ENCODE results near the gene PEPD. TPM values are rescaled to one million over a fixed set of nuclear protein-coding genes. Genes with fewer than 3 reads are reported as not detected.

PEPD gene
- polyA plus RNA-seq, 1 donor from 2014 or later, result 43.9 TPM

- no peak overlapping the region for H3K4me3 ChIP-seq (ENCODE audit: low read length)
- no peaks in the 10 kb centered on the region for H3F3A ChIP-seq (ENCODE audit: insufficient read depth, low read length, poor library complexity, severe bottlenecking)
- no peak overlapping the region for H3K27ac ChIP-seq (ENCODE audit: low read length)
- no peaks in the 10 kb centered on the region for H3K9me3 ChIP-seq (ENCODE audit: low read length)
- no peaks in the 10 kb centered on the region for H3K36me3 ChIP-seq (ENCODE audit: insufficient read depth, low read length)
- no peak overlapping the region for H3K9ac ChIP-seq (ENCODE audit: low read length)
- no peak overlapping the region for H3K4me2 ChIP-seq (ENCODE audit: low read length)
- TF ChIP-seq RAD21 (conservative IDR thresholded peaks at IDR 0.05) (no peak), EZH2 (IDR thresholded peaks at IDR 0.05; ENCODE audit: borderline replicate concordance, insufficient read depth, low read length, poor library complexity, severe bottlenecking) (no peak), TAF1 (IDR thresholded peaks at IDR 0.05; ENCODE audit: low read depth) (no peak)
- H3K79me2 ChIP-seq (replicated peaks; ENCODE audit: insufficient read depth, low read length), result no peaks in the 10 kb centered on the region
- no peaks in the 10 kb centered on the region for H4K20me1 ChIP-seq (ENCODE audit: insufficient read depth)
- no peaks in the 10 kb centered on the region for H3K27me3 ChIP-seq (ENCODE audit: insufficient read depth, low read depth, low read length)
- no peak overlapping the region for H2AFZ ChIP-seq (ENCODE audit: low read depth, low read length)
- no peaks in the 10 kb centered on the region for H3K9me2 ChIP-seq (ENCODE audit: insufficient read depth, low read length)
Observed at GRCh38 chr19:33435706-33436359, 85.8 kb downstream of the PEPD start.

- H3K79me2 ChIP-seq (replicated peaks; ENCODE audit: insufficient read depth, low read length), result no peaks in the 10 kb centered on the region
- no peak for TF ChIP-seq EP300 (conservative IDR thresholded peaks at IDR 0.05; ENCODE audit: poor library complexity, severe bottlenecking)
- no peak for TF ChIP-seq REST (IDR thresholded peaks at IDR 0.05; ENCODE audit: borderline replicate concordance)
- TF ChIP-seq TAF1 (IDR thresholded peaks at IDR 0.05; ENCODE audit: low read depth), result no peak
- TF ChIP-seq MXI1 (conservative IDR thresholded peaks at IDR 0.05; ENCODE audit: poor library complexity, severe bottlenecking), result no peak
- no peak for TF ChIP-seq EZH2 (IDR thresholded peaks at IDR 0.05; ENCODE audit: borderline replicate concordance, insufficient read depth, low read length, poor library complexity, severe bottlenecking)
- no peak for TF ChIP-seq CTCF (IDR thresholded peaks at IDR 0.05; ENCODE audit: poor library complexity, severe bottlenecking)
- TF ChIP-seq SMC3 (conservative IDR thresholded peaks at IDR 0.05; ENCODE audit: poor library complexity), result no peak
- no peak for TF ChIP-seq RAD21 (conservative IDR thresholded peaks at IDR 0.05)
- no peak for TF ChIP-seq POLR2AphosphoS5 (IDR thresholded peaks at IDR 0.05)
- no peak overlapping the region for H3K27ac ChIP-seq (ENCODE audit: low read length)
- no peaks in the 10 kb centered on the region for H3K9me3 ChIP-seq (ENCODE audit: low read length)
- H3K27me3 ChIP-seq (ENCODE audit: insufficient read depth, low read depth, low read length), result no peaks in the 10 kb centered on the region
- no peaks in the 10 kb centered on the region for H4K20me1 ChIP-seq (ENCODE audit: insufficient read depth)
- no peak overlapping the region for H3K4me2 ChIP-seq (ENCODE audit: low read length)
- H3K9ac ChIP-seq (ENCODE audit: low read length), result no peak overlapping the region
- H3K4me3 ChIP-seq (ENCODE audit: low read length), result no peak overlapping the region
- no peaks in the 10 kb centered on the region for H3K9me2 ChIP-seq (ENCODE audit: insufficient read depth, low read length)
- H3F3A ChIP-seq (ENCODE audit: insufficient read depth, low read length, poor library complexity, severe bottlenecking), result no peaks in the 10 kb centered on the region
- no peaks in the 10 kb centered on the region for H3K36me3 ChIP-seq (ENCODE audit: insufficient read depth, low read length)
- H2AFZ ChIP-seq (ENCODE audit: low read depth, low read length), result no peak overlapping the region
Observed at GRCh38 chr19:33434886-33435705, 86.5 kb downstream of the PEPD start.
